ENCODE data around the gene CCNQ.

DNA sequence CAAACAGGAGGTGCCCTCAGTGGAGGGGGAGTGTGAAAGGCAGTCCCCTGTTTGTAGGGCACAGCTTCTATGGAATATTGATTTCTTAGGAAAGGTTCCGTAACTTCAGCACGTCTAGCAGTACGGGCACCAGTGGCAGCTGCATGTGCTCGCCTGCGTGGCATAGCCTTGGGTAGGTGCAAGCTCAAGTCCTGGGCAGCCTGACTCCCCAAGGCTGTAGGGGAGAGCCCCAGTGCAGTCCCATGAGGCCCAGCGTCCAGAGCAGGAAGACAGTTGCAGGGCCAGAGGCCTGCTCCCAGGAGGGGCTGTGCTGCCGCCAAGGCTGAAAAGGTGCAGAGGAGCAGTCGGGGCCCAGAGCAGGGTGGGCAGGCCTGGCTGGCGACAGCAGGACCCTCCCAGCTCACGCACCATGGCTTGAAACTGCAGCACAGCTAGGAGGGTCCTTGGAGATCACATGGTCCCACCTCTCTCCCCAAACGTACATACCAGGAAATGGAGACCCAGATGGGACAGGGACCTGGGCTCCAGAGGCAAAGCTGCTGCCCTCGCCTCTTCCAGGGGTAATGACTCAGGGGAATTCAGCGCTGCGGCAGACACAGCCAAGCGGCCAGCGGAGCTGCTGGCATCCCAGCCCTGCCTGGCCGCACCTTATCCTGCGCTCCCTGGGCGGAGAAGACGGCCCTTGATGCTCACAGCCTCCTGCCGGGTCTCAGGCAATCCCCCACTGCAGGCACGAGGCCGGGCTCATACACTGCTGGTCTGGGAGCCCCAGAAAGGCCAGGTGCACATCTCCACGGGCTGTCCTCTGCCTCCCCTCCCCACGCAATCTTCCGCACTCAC, 42.0 kb upstream of the CCNQ start:
- TF ChIP-seq, protein P1, sequence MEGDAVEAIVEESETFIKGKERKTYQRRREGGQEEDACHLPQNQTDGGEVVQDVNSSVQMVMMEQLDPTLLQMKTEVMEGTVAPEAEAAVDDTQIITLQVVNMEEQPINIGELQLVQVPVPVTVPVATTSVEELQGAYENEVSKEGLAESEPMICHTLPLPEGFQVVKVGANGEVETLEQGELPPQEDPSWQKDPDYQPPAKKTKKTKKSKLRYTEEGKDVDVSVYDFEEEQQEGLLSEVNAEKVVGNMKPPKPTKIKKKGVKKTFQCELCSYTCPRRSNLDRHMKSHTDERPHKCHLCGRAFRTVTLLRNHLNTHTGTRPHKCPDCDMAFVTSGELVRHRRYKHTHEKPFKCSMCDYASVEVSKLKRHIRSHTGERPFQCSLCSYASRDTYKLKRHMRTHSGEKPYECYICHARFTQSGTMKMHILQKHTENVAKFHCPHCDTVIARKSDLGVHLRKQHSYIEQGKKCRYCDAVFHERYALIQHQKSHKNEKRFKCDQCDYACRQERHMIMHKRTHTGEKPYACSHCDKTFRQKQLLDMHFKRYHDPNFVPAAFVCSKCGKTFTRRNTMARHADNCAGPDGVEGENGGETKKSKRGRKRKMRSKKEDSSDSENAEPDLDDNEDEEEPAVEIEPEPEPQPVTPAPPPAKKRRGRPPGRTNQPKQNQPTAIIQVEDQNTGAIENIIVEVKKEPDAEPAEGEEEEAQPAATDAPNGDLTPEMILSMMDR (IDR thresholded peaks at IDR 0.05) = no peak
- TF ChIP-seq EZH2 (IDR thresholded peaks at IDR 0.05; ENCODE audit: borderline replicate concordance, insufficient read depth, low read depth, low read length, poor library complexity, severe bottlenecking) = no peak
